OCI-LY3 (cell line): ENCODE data around the gene CCNI2.

ENCODE experiments used
- H2AFZ ChIP-seq: fragments of 200-600, 300-600 bp; shearing (Covaris generic); 2 replicates; pipeline ENCODE4 v1.6.0; 2014; ENCODE audit warnings: antibody characterized with exemption, low read depth, low read length
- H3K27ac ChIP-seq: fragments of 200-600, 300-600 bp; sonication (generic); 2 replicates; pipeline ENCODE4 v1.5.1; 2014; ENCODE audit warnings: mild to moderate bottlenecking, low read length, moderate library complexity, mixed read lengths
- H3K27me3 ChIP-seq: fragments of 200-600, 300-600 bp; sonication (generic); 2 replicates; pipeline ENCODE4 v1.6.1; 2014; ENCODE audit warnings: low read depth, low read length, mixed read lengths
- H3K36me3 ChIP-seq: fragments of 200-600, 300-600 bp; sonication (generic); replicated peaks from 2 replicates; pipeline ENCODE3; 2014; ENCODE audit warnings: low read depth, low read length, mixed read lengths
- H3K4me1 ChIP-seq: fragments of 300-600, 200-600 bp; sonication (generic); 2 replicates; pipeline ENCODE4 v1.6.1; 2014; ENCODE audit warnings: low read length, mixed read lengths
- H3K4me2 ChIP-seq: fragments of 200-600, 300-600 bp; sonication (generic); 2 replicates; pipeline ENCODE4 v1.6.1; 2014; ENCODE audit warnings: low read length, mixed read lengths
- H3K4me3 ChIP-seq: fragments of 300-600, 200-600 bp; sonication (generic); 2 replicates; pipeline ENCODE4 v1.5.1; 2014; ENCODE audit warnings: antibody characterized with exemption, mild to moderate bottlenecking, low read length, moderate library complexity
- H3K79me2 ChIP-seq: fragments of 300-600, 200-600 bp; shearing (Covaris generic); 2 replicates; pipeline ENCODE4 v1.6.1; 2014; ENCODE audit warnings: mild to moderate bottlenecking, low read length, mixed read lengths
- H3K9ac ChIP-seq: fragments of 300-600, 200-600 bp; shearing (Covaris generic); 2 replicates; pipeline ENCODE4 v1.6.0; 2014; ENCODE audit warnings: mild to moderate bottlenecking, low read length, moderate library complexity
- H3K9me3 ChIP-seq: fragments of 200-600, 300-600 bp; shearing (Covaris generic); 2 replicates; pipeline ENCODE4 v1.6.1; 2014; ENCODE audit warnings: low read length, mixed read lengths; ENCODE audit not compliant: insufficient read depth
- H4K20me1 ChIP-seq: fragments of 200-600, 300-600 bp; sonication (generic); 2 replicates; pipeline ENCODE4 v1.6.1; 2016; ENCODE audit warnings: low read length, mixed read lengths; ENCODE audit not compliant: insufficient read depth
- CTCF ChIP-seq: fragments of 200-600, 300-600 bp; sonication (generic); IDR thresholded peaks from 2 replicates; pipeline ENCODE4 v1.5.1; 2014; ENCODE audit warnings: antibody characterized with exemption, low read length, low read depth
- EZH2phosphoT487 ChIP-seq: fragments of 200-600 bp; shearing (Covaris generic); IDR thresholded peaks from 2 replicates; pipeline ENCODE4 v1.6.1; 2018; ENCODE audit warnings: antibody characterized with exemption, mixed run types, low read depth

Gene CCNI2

GRCh38 chr5:132779961-132780360 is 32.7 kb downstream of the CCNI2 start:
- H3K27me3 ChIP-seq: 0 out of 2 replicates have a peak, but pooled peaks cover 5% of the 10 kb centered on the region
- H3K4me2 ChIP-seq: no peak overlapping the region
- no peaks in the 10 kb centered on the region for H4K20me1 ChIP-seq
- no peaks in the 10 kb centered on the region for H3K9me3 ChIP-seq
- peaks cover under 1% of the 10 kb centered on the region for H3K4me1 ChIP-seq
- peaks cover 10% of the 10 kb centered on the region for H3K79me2 ChIP-seq
- no peaks in the 10 kb centered on the region for H3K36me3 ChIP-seq
- no peak for TF ChIP-seq EZH2phosphoT487
- H3K4me3 ChIP-seq: no peak overlapping the region
- no peak overlapping the region for H3K9ac ChIP-seq
- H3K27ac ChIP-seq: no peak overlapping the region
- no peak overlapping the region for H2AFZ ChIP-seq

DNA sequence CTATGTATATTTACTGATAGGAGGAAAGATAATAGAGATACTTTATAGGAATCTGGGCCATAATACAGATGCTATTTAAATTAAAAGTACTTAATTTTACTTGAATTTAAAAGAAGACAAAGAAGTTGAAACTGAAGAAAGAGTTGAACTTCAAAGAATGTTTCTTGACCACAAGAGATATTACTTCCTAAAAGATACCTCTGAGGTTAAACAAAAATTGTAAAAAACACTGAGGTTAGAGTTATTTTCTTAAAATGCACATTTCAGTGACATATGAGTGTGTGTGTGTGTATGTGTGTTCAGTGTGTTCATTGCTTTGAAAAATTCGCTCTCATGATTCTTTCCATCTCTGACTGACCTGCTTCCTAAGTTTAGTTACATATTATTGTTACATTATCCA is 33.4 kb downstream of the CCNI2 start:
- Histone ChIP-seq H3K27me3 (0 out of 2 replicates have a peak, but pooled peaks cover 5% of the 10 kb centered on the region), H2AFZ (no peak overlapping the region), H3K9me3 (no peaks in the 10 kb centered on the region), H3K36me3 (no peaks in the 10 kb centered on the region), H3K79me2 (peaks cover 4% of the 10 kb centered on the region), H3K4me2 (no peak overlapping the region), H3K27ac (no peak overlapping the region), H3K4me3 (no peak overlapping the region), H3K4me1 (peaks cover 7% of the 10 kb centered on the region), H4K20me1 (no peaks in the 10 kb centered on the region), H3K9ac (no peak overlapping the region)
- TF ChIP-seq CTCF: no peak
- TF ChIP-seq EZH2phosphoT487: no peak

DNA sequence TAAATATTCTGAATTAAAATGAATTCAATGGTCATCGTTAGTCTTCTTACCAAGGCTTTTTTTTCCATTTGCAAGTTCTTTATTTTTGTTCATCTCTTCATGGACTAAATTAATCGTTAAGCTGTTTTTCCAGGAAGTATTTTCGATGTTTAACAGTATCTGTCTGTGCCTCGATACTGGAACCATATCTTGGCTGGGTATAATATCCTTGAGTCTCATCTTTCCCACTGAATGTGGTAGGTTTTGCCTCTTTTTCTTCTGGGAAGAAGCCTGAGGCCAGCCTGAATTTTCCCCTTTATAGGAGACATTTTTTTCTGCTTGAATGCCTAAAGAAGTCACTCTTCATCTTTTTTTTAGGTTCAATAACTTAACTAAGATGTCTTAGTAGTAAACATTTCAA is 33.8 kb downstream of the CCNI2 start:
- Histone ChIP-seq H2AFZ (no peak overlapping the region), H3K4me2 (no peak overlapping the region), H3K36me3 (no peaks in the 10 kb centered on the region), H3K4me1 (peaks cover 12% of the 10 kb centered on the region), H3K27ac (no peak overlapping the region), H3K27me3 (0 out of 2 replicates have a peak, but pooled peaks cover 5% of the 10 kb centered on the region), H4K20me1 (no peaks in the 10 kb centered on the region), H3K9ac (no peak overlapping the region), H3K79me2 (peaks cover 2% of the 10 kb centered on the region), H3K9me3 (no peaks in the 10 kb centered on the region), H3K4me3 (no peak overlapping the region)
- TF ChIP-seq EZH2phosphoT487: no peak
- TF ChIP-seq CTCF: no peak

DNA sequence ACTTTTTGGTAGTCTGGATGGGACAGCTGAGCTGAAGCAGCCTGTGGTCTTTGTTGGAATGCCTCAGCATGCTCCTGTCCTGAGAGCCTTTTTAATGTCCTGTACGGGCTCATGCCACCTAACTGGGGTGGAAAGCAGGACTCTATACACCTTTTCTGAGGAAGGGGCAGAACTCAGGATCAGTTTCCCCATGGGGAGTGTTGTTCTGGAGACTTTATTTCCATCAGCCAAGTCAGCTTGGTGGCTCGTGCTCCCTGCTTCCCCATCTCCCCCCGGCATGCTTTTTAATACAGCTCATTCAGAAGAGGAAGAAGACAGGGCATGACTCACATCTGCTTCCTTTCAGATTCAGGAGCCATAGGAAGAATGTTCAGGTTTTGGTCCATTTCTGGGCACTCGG is 34.9 kb downstream of the CCNI2 start:
- H3K27me3 ChIP-seq: 0 out of 2 replicates have a peak, but pooled peaks cover 5% of the 10 kb centered on the region
- H3K4me1 ChIP-seq: peaks cover 12% of the 10 kb centered on the region
- H3K9me3 ChIP-seq: no peaks in the 10 kb centered on the region
- H2AFZ ChIP-seq: no peak overlapping the region
- no peak overlapping the region for H3K9ac ChIP-seq
- no peak for TF ChIP-seq CTCF
- no peak overlapping the region for H3K27ac ChIP-seq
- H3K4me3 ChIP-seq: no peak overlapping the region
- no peaks in the 10 kb centered on the region for H4K20me1 ChIP-seq
- no peaks in the 10 kb centered on the region for H3K79me2 ChIP-seq
- no peak overlapping the region for H3K4me2 ChIP-seq
- H3K36me3 ChIP-seq: no peaks in the 10 kb centered on the region

GRCh38 chr5:132785365-132785764 is 38.1 kb downstream of the CCNI2 start:
- TF ChIP-seq CTCF: peak; percentile 14; the same call in 1 of the 2 replicates
- TF ChIP-seq EZH2phosphoT487: no peak
- Histone ChIP-seq H2AFZ (peak overlapping the region; percentile 82; the same call in 1 of the 2 replicates), H3K27ac (no peak overlapping the region), H3K4me2 (peak overlapping the region; percentile 74), H3K9me3 (no peaks in the 10 kb centered on the region), H3K4me1 (peaks cover 12% of the 10 kb centered on the region), H3K36me3 (no peaks in the 10 kb centered on the region), H3K79me2 (no peaks in the 10 kb centered on the region), H3K9ac (peak overlapping the region; percentile 29; the same call in 1 of the 2 replicates), H3K27me3 (no peaks in the 10 kb centered on the region), H4K20me1 (no peaks in the 10 kb centered on the region), H3K4me3 (peak overlapping the region; percentile 32)
